Epidermal melanocyte (primary cell): ENCODE results near the gene PTH.

Experiments used
- DNase-seq: peaks from one replicate; pipeline ENCODE4 v3.0.0; 2011; ENCODE audit warnings: low spot score; ENCODE audit not compliant: insufficient read length

Gene PTH

DNA sequence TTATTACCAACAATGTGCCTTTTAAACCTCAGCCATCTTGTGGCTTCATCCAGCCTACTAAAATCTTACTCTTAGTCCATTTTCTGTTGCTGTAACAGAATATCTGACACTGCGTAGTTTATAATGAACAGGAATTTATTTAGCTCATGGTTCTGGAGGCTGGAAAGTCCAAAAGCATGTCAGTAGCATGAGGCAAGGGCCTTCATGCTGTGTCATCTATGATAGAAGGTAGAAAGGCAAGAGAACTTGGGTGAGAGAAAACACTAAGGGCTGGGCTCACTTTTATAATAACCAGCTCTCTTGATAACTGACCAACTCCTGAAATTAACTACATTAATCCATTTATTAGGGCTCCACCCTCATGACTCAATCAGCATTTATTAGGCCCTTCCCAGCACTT, 46.3 kb downstream of the PTH start:
- no peak for DNase-seq

DNA sequence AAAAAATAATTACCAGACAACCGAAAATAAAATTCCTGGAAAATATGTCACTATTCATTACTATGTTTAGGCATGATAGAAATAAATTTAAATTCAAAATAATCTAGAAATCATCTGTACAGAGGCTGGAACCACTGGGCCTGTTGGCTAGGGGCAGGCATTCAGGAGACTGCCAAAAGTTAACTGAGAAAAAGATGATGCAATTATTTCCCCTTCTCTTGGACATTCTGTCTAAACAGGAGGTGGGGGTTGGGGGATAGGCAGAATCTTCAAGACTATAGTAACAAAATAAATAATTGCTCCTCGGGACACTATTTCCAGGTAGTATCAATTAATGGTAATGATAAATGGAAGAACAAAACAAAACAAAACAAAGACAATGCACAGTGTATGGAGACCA, 46.9 kb downstream of the PTH start:
- no peak for DNase-seq

DNA sequence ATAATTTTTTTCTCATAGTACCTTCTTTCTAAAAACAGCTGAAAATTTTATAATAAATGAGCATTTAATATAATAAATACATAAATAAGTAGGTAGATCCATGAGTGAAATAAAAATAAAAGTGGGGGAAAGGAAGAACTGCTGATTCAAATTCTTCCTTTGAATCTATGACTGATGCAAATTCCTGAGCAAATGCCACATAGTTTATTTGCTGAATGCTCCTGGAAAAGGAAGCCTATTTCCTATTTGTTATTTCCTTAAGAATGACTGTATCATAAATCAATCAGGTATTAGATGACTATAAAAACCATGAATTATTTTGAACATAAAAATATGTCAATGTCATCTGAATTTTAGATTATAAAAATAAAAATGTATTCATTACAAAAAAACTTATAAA, 49.4 kb downstream of the PTH start:
- DNase-seq, result no peak

DNA sequence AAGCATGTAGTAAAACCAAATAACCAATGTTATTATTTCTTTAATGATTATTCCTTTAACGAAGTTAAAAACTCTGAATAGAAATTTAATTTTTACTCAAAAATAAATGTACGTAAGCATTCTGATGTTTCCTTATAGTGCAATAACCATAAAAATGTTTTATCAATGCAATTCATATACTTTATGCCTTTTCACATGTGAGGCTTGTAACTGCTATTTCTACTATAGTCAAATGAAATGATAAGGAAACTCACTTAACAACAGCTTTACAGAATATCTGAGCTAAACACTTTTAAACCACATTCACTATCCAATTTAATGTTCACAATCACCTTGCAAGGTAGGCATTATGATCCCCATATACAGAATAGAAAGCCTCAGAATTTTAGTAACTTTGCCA, 50.2 kb downstream of the PTH start:
- no peak for DNase-seq
